AG09319 (cell line): Measurements from ENCODE around the gene NTN5.

ENCODE experiments used
- DNase-seq: peaks from one replicate; pipeline ENCODE4 v3.0.0-alpha.2; 2010; ENCODE audit warnings: low read depth; ENCODE audit errors: extremely low read depth
- TF ChIP-seq, protein P1 (sequence below): IDR thresholded peaks from 2 replicates; pipeline ENCODE4 v1.5.1; 2011; ENCODE audit warnings: low read depth, mild to moderate bottlenecking, inconsistent platforms, low read length, moderate library complexity

NTN5 gene

DNA sequence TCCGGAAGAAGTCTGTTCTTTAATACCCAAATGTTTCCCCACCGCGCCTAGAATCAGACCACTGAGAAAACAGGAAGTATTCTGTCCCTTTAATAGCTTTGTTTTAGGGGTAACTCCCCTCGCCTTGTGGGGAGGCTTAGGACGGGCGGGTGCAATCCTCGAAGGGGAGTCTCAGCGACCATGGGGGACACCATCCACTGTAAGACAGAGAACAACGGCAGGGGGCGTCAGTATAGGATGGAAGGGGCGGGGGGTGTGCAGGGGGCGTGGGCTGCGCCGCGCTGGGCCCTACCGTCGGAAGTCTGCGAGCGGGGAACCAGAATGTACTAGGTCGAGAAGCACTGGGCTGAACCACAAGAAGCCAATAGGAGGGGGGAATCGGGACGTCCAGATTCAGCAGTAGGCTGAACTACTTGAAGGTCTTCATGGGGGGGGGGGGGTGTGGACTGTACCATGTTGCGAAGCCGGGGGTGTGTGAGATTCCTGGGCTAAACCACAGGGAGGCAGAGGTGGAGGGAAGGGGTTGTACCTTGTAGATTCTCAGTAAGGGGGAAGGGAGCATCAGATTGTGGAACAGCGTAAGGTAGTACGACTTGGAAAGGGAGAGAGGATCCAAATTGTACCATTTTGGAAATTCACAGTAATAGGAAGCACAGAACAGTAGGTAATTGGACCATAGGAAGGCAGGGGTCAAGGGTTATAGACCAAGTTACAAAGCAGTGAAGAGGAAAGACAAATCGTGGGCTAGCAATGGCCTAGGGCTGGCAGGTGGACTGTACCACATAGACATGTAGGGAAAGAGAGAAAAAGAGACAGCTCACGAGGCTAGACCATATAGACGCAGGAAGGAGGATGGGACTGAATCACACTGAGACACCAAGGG lies 34.6 kb downstream of the NTN5 start:
- TF ChIP-seq, protein P1, sequence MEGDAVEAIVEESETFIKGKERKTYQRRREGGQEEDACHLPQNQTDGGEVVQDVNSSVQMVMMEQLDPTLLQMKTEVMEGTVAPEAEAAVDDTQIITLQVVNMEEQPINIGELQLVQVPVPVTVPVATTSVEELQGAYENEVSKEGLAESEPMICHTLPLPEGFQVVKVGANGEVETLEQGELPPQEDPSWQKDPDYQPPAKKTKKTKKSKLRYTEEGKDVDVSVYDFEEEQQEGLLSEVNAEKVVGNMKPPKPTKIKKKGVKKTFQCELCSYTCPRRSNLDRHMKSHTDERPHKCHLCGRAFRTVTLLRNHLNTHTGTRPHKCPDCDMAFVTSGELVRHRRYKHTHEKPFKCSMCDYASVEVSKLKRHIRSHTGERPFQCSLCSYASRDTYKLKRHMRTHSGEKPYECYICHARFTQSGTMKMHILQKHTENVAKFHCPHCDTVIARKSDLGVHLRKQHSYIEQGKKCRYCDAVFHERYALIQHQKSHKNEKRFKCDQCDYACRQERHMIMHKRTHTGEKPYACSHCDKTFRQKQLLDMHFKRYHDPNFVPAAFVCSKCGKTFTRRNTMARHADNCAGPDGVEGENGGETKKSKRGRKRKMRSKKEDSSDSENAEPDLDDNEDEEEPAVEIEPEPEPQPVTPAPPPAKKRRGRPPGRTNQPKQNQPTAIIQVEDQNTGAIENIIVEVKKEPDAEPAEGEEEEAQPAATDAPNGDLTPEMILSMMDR: peak; percentile 6; the same call in 1 of the 2 replicates
- peak; percentile 96 for DNase-seq

DNA sequence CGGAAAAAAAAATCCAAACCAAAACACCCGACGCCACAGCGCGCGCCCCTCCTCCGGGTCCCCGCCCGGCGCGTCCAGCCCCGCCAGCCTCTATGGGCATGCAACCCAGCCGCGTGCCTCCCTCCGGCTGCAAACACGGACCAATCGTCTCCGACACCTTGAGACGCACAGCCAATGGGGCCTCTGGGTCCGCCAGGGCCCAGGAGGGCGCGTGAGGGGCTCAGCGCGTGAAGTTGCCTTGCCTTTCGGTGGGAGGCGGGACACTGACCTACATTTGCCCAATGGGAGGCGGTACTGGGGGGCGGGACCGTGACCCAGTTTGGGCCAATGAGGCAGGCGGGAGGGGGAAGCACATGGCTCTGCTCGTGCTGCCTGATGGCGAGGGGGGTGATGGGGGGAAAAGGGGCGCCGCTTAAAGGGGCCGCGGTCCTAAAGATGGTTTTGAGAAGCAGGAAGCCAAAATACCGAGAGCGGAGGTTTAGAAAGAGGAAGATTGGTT lies 35.3 kb downstream of the NTN5 start:
- TF ChIP-seq, protein P1: no peak
- peak; percentile 99 for DNase-seq

DNA sequence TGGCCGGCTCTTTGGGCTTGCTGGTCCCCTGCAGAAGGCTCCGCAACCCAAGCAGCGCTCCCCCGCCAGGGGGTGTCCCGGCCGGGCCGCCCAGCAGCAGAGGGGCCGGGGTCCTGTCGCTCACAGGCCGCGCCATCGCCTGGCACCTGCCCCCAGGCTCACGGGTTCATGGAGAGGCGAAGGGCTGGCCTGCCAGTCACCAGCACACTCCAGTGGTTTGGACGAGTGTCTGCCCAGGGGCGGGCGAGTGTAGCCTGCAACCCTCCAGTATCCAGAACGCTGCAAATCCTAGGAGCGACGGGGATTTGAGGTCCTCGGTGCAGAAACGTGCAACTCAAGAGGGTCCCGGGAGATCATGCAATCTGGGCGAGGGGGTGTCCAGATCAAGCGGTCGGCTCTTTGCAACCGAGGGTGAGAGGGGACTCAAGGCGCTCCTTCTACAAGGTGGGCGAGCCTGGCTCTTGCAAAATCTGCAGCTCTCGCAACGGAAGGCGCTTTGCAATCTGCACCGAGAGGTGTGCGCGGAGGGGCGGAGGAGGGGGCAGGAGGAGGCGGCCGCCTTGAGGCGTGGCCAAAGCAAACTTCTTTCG lies 35.9 kb downstream of the NTN5 start, which contains the start of gene DBP:
TSS of gene DBP (minus strand) at position 521 of the 590 bp plus-strand sequence. CDS start at position 136, 385 bp downstream.
- TF ChIP-seq, protein P1: peak; percentile 13; the same call in 1 of the 2 replicates
- no peak for DNase-seq

DNA sequence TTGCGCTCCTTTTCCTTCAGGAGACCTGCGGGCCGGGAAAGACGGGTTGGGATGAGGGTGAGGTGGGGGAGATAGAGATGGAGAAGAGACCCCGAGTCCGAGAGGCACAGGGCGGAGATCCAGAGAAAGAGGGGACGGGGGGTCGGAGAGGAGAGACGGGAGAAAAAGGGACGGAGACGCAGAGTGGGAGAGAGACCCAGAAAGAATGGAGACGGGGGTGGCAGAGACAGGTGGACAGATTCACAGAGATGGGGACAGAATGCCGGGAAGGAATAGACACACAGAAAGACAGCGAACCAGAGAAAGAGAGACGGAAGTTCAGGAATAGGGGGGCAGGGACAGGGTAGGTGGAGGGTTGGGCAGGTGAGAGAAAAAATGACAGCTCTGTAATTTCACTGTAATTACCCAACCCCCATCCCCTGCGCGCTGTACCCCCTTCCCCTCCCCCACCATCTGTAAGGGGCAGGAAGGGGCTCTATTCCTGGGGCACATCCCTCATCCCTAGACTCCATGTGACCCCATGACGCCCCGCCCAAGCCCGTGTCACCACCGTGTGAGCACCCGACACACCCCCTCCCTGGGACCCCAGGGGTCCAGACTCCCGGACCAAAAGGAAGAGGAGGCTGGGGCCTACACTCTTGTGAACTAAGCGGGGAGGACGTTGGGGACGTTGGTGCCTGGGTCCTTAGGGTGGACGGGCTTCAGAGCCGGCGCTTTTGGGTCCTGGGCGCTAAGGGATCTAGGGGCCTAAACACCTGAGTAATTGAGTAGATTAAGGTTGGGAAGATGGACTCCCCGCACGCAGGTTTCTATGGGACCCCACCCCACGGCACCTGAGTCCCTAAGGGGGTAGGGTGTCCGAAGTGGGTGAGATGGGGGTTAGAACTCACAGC lies 36.6 kb downstream of the NTN5 start:
- TF ChIP-seq, protein P1: no peak
- DNase-seq: no peak

DNA sequence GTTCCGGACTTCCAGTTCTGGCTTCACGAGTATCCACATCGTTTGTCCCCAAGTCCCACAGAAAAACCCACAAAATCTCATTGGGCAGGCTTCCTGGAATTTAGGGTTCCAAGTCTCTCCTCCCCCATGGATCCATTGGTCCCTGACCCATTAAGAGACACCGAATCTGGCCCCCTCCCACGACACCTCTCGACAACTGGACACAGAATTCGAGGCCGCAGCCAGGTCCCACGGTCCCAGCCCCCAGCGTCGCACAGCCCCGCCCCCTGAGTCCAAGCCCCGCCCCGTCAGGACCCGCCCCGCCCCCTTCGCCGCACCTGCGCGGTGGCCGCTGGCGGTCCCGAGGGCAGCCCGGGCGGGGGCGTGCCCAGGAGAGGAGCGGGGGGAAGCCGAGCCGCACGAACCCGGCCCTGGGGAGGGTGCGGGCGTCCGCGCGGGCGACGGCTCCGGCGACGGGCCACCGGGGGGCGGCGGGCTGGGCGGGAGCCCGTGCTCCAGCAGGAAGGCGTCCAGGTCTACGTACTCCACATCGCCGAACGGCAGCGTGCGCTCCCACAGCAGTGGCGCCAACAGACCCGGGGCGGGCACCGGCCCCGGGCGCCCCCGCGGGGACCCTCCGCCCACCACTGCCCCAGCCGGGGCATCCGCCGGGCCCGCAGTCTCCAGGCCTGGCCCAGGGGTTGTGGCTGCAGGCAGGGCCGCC lies 37.4 kb downstream of the NTN5 start:
- TF ChIP-seq, protein P1: no peak
- no peak for DNase-seq

DNA sequence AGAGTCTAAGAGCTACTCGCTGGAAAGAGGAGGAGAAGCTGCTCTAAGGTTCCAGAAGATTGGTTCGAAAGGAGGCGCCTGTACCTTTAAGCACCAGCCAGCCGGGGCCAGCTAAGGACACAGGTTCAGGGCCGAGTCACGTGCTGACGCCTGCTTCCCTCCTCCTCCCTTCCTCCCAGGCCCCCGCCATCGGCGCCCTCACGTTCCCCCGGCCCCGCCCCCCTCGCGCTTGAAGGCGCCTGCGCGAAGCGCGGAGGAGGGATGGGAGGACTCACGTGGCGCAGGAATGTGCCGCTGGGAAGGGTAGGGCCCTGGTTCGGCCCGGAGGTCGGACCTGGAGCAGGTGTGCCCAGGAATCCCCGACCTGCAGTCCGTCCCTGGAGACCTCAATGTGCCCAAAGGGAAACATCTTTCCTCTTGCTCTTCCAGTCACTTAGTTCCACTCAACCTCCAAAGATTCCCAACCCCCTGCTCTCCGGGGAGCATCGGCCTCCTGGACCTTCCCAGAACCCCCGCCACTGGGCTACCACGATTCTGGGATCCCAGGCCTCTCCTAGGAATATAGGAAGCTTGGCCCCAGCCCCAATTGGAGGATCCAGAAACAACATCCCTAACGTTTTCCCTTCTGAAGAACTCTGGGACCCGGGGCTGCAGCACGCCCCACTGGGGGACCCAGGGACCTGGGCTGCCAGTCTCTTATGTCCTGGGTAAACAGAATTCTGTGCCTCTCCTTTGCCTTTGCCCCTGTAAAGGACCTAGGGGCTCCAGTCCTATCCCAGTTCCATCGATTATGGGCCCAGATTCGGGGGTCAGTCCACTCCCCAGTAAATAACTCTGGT lies 38.2 kb downstream of the NTN5 start:
- DNase-seq: peak; percentile 87
- TF ChIP-seq, protein P1: no peak
